Measurements from ENCODE around the gene SLC22A4. TPM values are rescaled to one million over a fixed set of nuclear protein-coding genes. Genes with fewer than 3 reads are reported as not detected.

The SLC22A4 gene
- total and polyA plus RNA-seq, 2 of the 8 experiments (the other 6 are each of a cell fraction or from before 2014, with no cell fraction given): 0.45 to 0.60 TPM

- no peak for TF ChIP-seq CHD7 (IDR thresholded peaks at IDR 0.05; ENCODE audit: insufficient replicate concordance, low read length)
- TF ChIP-seq MAFK (IDR thresholded peaks at IDR 0.05; ENCODE audit: low read depth, low read length): no peak
- TF ChIP-seq TBP (IDR thresholded peaks at IDR 0.05; ENCODE audit: low read depth, low read length): no peak
- no peak for TF ChIP-seq MAX (IDR thresholded peaks at IDR 0.05)
- no peak for TF ChIP-seq BCL11A (IDR thresholded peaks at IDR 0.05; ENCODE audit: low read depth in 2 of 2, low read length in 2 of 2)
- TF ChIP-seq PHF8 (conservative IDR thresholded peaks at IDR 0.05; ENCODE audit: low read depth, low read length): no peak
- TF ChIP-seq HDAC6 (IDR thresholded peaks at IDR 0.05; ENCODE audit: low read depth, low read length): no peak
- TF ChIP-seq HDAC2 (IDR thresholded peaks at IDR 0.05; ENCODE audit: borderline replicate concordance in 1 of 2, low read depth in 2 of 2, low read length in 2 of 2): no peak
- no peak for TF ChIP-seq CHD1 (IDR thresholded peaks at IDR 0.05; ENCODE audit: low read depth, low read length)
- TF ChIP-seq TAF1 (IDR thresholded peaks at IDR 0.05; ENCODE audit: low read depth, low read length): no peak
Measured at GRCh38 chr5:132300577-132301343, 6.6 kb downstream of the SLC22A4 start (continued).

All from H1 (cell line).